Type B pancreatic cell (in vitro differentiated cells): Measurements from ENCODE around the gene LRRC63. TPM values are rescaled to one million over a fixed set of nuclear protein-coding genes. Genes with fewer than 3 reads are reported as not detected.

Experiments used
- DNase-seq: peaks from one replicate; pipeline ENCODE4 v3.0.0; 2021; ENCODE audit warnings: mixed read lengths; ENCODE audit not compliant: unreplicated experiment; ENCODE audit errors: extremely low spot score
- H3K27ac Mint-ChIP-seq: 2 replicates; pipeline ENCODE4 v1.8.0; 2021; ENCODE audit warnings: mild to moderate bottlenecking, mixed read lengths
- H3K27me3 Mint-ChIP-seq: 2 replicates; pipeline ENCODE4 v1.8.0; 2021; ENCODE audit warnings: mixed read lengths
- H3K36me3 Mint-ChIP-seq: 2 replicates; pipeline ENCODE4 v1.8.0; 2021; ENCODE audit warnings: mixed read lengths
- H3K4me1 Mint-ChIP-seq: one replicate; pipeline ENCODE4 v1.8.0; 2021; ENCODE audit warnings: mixed read lengths; ENCODE audit not compliant: unreplicated experiment
- H3K4me3 Mint-ChIP-seq: 2 replicates; pipeline ENCODE4 v1.8.0; 2021; ENCODE audit warnings: mild to moderate bottlenecking, mixed read lengths
- H3K9me3 Mint-ChIP-seq: 2 replicates; pipeline ENCODE4 v1.8.0; 2021; ENCODE audit warnings: mixed read lengths
- total RNA-seq: library from RNA; stranded (reverse); gene quantifications from 2 replicates; pipeline ENCODE4 v1.2.1, GENCODE V29; 2021; ENCODE audit warnings: low replicate concordance
- TF ChIP-seq, protein P1 (sequence below): fragments of 200-600 bp; sonication (generic); conservative IDR thresholded peaks from 2 replicates; pipeline ENCODE4 v1.5.0; 2021; ENCODE audit warnings: antibody characterized with exemption, mild to moderate bottlenecking

Gene LRRC63
- total RNA-seq, 1 donor from 2014 or later = 0.24 TPM

DNA sequence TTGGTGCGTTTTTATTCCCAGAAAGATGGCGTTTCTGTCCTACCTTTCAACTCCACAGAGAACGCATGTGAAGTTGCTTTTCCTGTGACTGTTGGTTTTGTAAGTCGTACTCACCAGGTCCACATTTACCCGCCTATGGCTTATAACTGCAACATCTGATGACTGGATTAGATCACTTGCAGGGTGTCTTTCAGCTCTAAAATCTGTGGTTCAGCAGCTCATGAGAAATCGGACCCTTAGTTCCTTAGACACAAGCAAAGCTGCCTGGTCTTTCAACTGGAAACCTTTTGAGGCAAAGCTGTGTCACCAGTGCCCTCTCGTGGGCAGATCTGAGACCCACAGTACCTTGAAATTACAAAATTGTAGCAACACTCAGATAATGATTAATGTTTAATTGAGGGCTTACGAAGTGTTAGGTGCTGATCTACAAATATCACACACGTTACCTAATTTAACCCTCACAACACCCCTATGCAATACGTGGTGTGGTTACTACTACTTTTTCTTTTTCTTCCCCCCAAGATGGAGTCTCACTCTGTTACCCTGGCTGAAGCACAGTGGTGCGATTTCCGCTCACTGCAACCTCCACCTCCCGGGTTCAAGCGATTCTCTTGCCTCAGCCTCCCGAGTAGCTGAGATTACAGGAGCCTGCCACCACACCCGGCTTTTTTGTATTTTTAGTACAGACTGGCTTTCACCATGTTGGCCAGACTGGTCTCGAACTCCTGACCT lies 109.9 kb downstream of the LRRC63 start:
- no peak for DNase-seq
- no peak overlapping the region for H3K4me3 Mint-ChIP-seq

DNA sequence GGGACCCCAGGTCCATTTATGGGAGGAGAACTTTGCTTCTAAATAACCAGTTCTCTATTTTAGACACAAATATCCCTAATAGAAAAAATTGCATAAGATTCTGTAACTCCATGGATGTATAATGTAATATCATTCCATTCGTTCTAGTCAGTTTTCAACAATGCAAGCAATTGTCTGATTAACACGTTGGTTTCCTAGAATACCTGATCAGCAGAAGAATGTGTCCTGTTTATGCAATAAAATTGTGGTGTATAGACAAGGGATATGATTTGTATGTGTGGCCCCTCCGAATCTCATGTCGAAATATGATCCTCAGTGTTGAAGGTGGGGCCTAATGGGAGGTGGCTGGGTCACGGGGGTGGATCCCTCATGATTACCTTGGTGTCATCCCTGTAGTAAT lies 113.2 kb downstream of the LRRC63 start:
- Mint-ChIP-seq H3K4me1 (peaks cover 6% of the 10 kb centered on the region), H3K36me3 (no peaks in the 10 kb centered on the region), H3K27ac (no peak overlapping the region), H3K9me3 (no peaks in the 10 kb centered on the region), H3K4me3 (no peak overlapping the region), H3K27me3 (peaks cover 9% of the 10 kb centered on the region)
- DNase-seq = no peak
- TF ChIP-seq, protein P1, sequence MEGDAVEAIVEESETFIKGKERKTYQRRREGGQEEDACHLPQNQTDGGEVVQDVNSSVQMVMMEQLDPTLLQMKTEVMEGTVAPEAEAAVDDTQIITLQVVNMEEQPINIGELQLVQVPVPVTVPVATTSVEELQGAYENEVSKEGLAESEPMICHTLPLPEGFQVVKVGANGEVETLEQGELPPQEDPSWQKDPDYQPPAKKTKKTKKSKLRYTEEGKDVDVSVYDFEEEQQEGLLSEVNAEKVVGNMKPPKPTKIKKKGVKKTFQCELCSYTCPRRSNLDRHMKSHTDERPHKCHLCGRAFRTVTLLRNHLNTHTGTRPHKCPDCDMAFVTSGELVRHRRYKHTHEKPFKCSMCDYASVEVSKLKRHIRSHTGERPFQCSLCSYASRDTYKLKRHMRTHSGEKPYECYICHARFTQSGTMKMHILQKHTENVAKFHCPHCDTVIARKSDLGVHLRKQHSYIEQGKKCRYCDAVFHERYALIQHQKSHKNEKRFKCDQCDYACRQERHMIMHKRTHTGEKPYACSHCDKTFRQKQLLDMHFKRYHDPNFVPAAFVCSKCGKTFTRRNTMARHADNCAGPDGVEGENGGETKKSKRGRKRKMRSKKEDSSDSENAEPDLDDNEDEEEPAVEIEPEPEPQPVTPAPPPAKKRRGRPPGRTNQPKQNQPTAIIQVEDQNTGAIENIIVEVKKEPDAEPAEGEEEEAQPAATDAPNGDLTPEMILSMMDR = no peak

More for the DNA sequence above, 109.9 kb downstream of the LRRC63 start:
- Mint-ChIP-seq H3K4me1 (peaks cover 6% of the 10 kb centered on the region), H3K36me3 (no peaks in the 10 kb centered on the region), H3K9me3 (no peaks in the 10 kb centered on the region), H3K27ac (peak overlapping the region; percentile 29), H3K27me3 (peaks cover 4% of the 10 kb centered on the region)
- TF ChIP-seq, protein P1 = peak; percentile 89

Other genes with a start within 250 kb of the LRRC63 start
- gene ZC3H13, start 159.2 kb upstream of the LRRC63 start, total RNA-seq = 34.7 and 62.3 TPM in 2 replicates
- 0.19 and 0.31 TPM in 2 replicates for gene CPB2, start 106.9 kb upstream of the LRRC63 start, total RNA-seq
- gene LCP1, start 29.8 kb upstream of the LRRC63 start, total RNA-seq = 43.3 and 157 TPM in 2 replicates
- gene RUBCNL, start 175.3 kb downstream of the LRRC63 start, total RNA-seq = 1.1 TPM in 2 replicates